Stomach smooth muscle (tissue), 2 donors: ENCODE data around the gene AGAP1.

Experiments
- H3K27ac ChIP-seq: one replicate; pipeline ENCODE4 v1.7.0; 2013; ENCODE audit warnings: mild to moderate bottlenecking, low read length, inconsistent platforms
- H3K27me3 ChIP-seq, 2 donors: one replicate each; pipeline ENCODE4 v1.7.0; 2013; ENCODE audit warnings: low read length in 2 of 2; ENCODE audit not compliant: insufficient read depth in 2 of 2, control insufficient read depth in 1 of 2
- H3K36me3 ChIP-seq, 2 donors: one replicate each; pipeline ENCODE4 v1.7.0; 2013; ENCODE audit warnings: low read length in 2 of 2; ENCODE audit not compliant: control insufficient read depth in 2 of 2, insufficient read depth in 2 of 2
- H3K4me1 ChIP-seq: one replicate; pipeline ENCODE4 v1.7.0; 2013; ENCODE audit warnings: low read length; ENCODE audit not compliant: control insufficient read depth, insufficient read depth
- H3K4me3 ChIP-seq, 2 donors: one replicate each; pipeline ENCODE4 v1.7.0; 2013; ENCODE audit warnings: low read length in 2 of 2
- H3K9ac ChIP-seq, 2 donors: one replicate each; pipeline ENCODE4 v1.7.0; 2013; ENCODE audit warnings: low read length in 2 of 2, mild to moderate bottlenecking in 1 of 2
- H3K9me3 ChIP-seq, 2 donors: one replicate each; pipeline ENCODE4 v1.7.0; 2013; ENCODE audit warnings: low read length in 2 of 2; ENCODE audit not compliant: control insufficient read depth in 2 of 2
- donor health status: healthy.
- donor health status: Pancreatic carcinoma.

AGAP1 gene

GRCh38 chr2:235898766-235899165 is 404.9 kb downstream of the AGAP1 start:
- no peaks in the 10 kb centered on the region for H3K4me1 ChIP-seq
- H3K9ac ChIP-seq = no peak overlapping the region
- H3K27ac ChIP-seq = no peak overlapping the region
- no peak overlapping the region for H3K4me3 ChIP-seq
- H3K27me3 ChIP-seq = no peaks in the 10 kb centered on the region
- no peaks in the 10 kb centered on the region for H3K9me3 ChIP-seq
- peaks cover 13 to 20% of the 10 kb centered on the region in 2 donors for H3K36me3 ChIP-seq

- Histone ChIP-seq H3K27me3 (no peaks in the 10 kb centered on the region), H3K4me1 (no peaks in the 10 kb centered on the region), H3K9me3 (no peaks in the 10 kb centered on the region), H3K9ac (no peak overlapping the region), H3K36me3 (peaks cover 7 to 10% of the 10 kb centered on the region in 2 donors), H3K4me3 (no peak overlapping the region), H3K27ac (no peak overlapping the region)
These were observed 406.8 kb downstream of the AGAP1 start for GRCh38 chr2:235900631-235901030.

DNA sequence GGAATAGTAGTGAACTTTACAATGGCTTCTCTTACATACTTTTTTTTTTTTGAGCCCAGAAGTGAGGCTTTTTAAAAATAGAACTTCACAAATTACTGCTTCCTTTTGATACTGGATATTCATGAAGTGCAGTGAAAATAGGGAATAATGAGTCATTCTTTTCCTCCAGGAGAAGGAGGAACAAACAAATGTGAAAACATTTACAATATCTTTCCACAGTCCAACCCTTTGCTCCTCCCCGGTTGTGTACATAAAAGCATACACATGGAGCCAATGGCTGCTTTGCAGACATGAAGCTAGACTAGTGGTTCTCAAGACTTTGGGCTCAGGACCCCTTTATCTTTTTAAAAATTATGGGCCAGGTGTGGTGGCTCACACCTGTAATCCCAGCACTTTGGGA is 407.4 kb downstream of the AGAP1 start:
- H3K36me3 ChIP-seq = peaks cover 6 to 7% of the 10 kb centered on the region in 2 donors
- H3K27ac ChIP-seq = no peak overlapping the region
- H3K9ac ChIP-seq = no peak overlapping the region
- no peaks in the 10 kb centered on the region for H3K4me1 ChIP-seq
- no peaks in the 10 kb centered on the region for H3K27me3 ChIP-seq
- H3K9me3 ChIP-seq = no peaks in the 10 kb centered on the region
- H3K4me3 ChIP-seq = no peak overlapping the region

DNA sequence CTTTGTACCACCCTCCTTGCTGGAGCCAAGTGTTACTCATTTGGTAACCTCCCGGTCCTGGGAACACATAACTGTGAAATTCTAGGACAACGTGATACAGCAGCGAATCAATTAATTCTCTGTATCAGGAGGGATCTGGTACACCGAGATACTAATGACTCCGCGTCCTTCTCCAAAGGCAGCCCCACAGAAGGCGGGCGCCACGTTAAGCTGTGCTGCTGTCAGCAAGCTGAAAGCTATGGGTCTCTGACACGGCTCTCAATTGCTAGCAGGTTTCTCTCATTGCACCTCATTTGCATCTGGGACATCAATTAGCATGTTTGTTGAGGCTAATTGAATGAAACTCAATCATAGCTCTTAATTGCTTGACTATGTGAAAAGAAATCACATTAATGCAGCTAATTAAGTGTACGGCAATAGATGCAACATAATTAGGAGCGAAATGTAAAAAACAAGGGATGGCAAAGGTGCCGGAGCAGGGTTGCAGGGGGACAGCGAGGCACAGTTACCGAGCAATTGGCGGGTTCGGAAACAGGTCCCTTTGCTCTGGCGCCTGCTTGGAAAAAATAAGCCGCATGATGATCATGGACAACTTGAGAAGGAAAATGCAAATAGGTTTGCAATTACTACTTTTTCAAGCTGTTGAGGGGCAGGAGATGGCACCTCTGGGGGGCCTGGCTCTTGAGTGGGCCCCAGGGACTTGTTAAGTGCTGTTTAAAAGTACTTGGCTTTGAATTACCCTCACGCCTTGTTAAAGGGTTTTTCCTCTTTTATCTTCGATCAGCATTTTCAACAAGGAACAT is 410.1 kb downstream of the AGAP1 start:
- Histone ChIP-seq H3K27me3 (no peaks in the 10 kb centered on the region), H3K9me3 (no peaks in the 10 kb centered on the region), H3K4me1 (no peaks in the 10 kb centered on the region), H3K4me3 (no peak overlapping the region), H3K27ac (no peak overlapping the region), H3K9ac (no peak overlapping the region), H3K36me3 (peaks cover 9 to 11% of the 10 kb centered on the region in 2 donors)

- no peak overlapping the region for H3K4me3 ChIP-seq
- peaks cover 12 to 14% of the 10 kb centered on the region in 2 donors for H3K36me3 ChIP-seq
- H3K9me3 ChIP-seq = no peaks in the 10 kb centered on the region
- H3K4me1 ChIP-seq = no peaks in the 10 kb centered on the region
- H3K27ac ChIP-seq = no peak overlapping the region
- no peak overlapping the region for H3K9ac ChIP-seq
- H3K27me3 ChIP-seq = no peaks in the 10 kb centered on the region
These were observed 410.7 kb downstream of the AGAP1 start for GRCh38 chr2:235904585-235904931.

DNA sequence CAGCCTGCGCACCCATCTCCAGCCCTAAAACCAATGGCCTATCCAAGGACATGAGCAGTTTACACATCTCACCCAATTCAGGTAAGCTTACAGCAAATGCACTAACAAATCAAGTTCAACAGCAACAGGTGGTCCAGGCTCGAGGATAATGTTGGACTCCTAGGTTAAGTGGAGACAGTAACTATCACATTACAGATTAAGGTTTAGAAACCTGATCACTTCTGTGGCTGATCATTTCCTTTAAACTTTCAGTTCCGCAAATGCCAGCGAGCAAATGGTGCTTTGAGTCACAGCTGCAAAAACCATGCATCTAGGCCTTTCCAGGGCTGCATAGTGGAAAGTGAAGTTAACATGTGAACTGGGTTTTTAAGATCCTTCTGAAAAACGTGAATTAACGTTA is 415.0 kb downstream of the AGAP1 start:
- Histone ChIP-seq H3K4me1 (no peaks in the 10 kb centered on the region), H3K9ac (no peak overlapping the region), H3K36me3 (peaks cover 13 to 15% of the 10 kb centered on the region in 2 donors), H3K27me3 (no peaks in the 10 kb centered on the region), H3K27ac (no peak overlapping the region), H3K4me3 (no peak overlapping the region), H3K9me3 (no peaks in the 10 kb centered on the region)

GRCh38 chr2:235909358-235909757 is 415.5 kb downstream of the AGAP1 start:
- Histone ChIP-seq H3K27ac (no peak overlapping the region), H3K9me3 (no peaks in the 10 kb centered on the region), H3K4me3 (no peak overlapping the region)

DNA sequence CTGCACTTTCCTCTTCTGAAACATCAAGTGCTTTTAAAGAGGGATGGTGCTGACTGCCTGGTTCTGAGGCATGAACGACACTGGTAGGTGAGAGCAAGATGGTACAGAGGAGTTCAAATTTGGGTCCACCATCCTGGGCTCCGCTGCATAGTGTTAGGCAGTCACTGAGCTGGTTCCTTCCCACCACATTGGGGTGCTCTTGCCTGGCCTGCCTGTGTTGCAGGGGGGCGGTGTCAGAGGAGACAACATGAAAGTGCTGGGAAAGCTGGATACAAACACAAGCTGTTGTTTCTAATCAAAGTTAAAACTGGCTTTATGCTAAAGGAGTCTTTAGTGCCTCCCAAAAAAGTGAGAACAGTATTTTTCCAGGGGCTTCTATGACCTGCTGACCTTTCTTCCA is 416.2 kb downstream of the AGAP1 start:
- Histone ChIP-seq H3K27me3 (no peaks in the 10 kb centered on the region), H3K9me3 (no peaks in the 10 kb centered on the region), H3K4me3 (no peak overlapping the region), H3K27ac (no peak overlapping the region), H3K9ac (no peak overlapping the region), H3K4me1 (no peaks in the 10 kb centered on the region), H3K36me3 (peaks cover 20 to 23% of the 10 kb centered on the region in 2 donors)

More at GRCh38 chr2:235909358-235909757, 415.5 kb downstream of the AGAP1 start:
- Histone ChIP-seq H3K9ac (no peak overlapping the region), H3K27me3 (no peaks in the 10 kb centered on the region), H3K36me3 (peaks cover 15 to 16% of the 10 kb centered on the region in 2 donors), H3K4me1 (no peaks in the 10 kb centered on the region)

GRCh38 chr2:235911125-235911524 is 417.3 kb downstream of the AGAP1 start:
- Histone ChIP-seq H3K9ac (no peak overlapping the region), H3K4me3 (no peak overlapping the region), H3K36me3 (peaks cover 20 to 29% of the 10 kb centered on the region in 2 donors), H3K9me3 (no peaks in the 10 kb centered on the region), H3K4me1 (no peaks in the 10 kb centered on the region), H3K27ac (no peak overlapping the region), H3K27me3 (no peaks in the 10 kb centered on the region)

GRCh38 chr2:235911633-235912233 is 417.9 kb downstream of the AGAP1 start:
- Histone ChIP-seq H3K9me3 (no peaks in the 10 kb centered on the region), H3K27me3 (no peaks in the 10 kb centered on the region), H3K27ac (no peak overlapping the region), H3K4me1 (no peaks in the 10 kb centered on the region), H3K9ac (no peak overlapping the region), H3K36me3 (peaks cover 20 to 33% of the 10 kb centered on the region in 2 donors), H3K4me3 (no peak overlapping the region)

DNA sequence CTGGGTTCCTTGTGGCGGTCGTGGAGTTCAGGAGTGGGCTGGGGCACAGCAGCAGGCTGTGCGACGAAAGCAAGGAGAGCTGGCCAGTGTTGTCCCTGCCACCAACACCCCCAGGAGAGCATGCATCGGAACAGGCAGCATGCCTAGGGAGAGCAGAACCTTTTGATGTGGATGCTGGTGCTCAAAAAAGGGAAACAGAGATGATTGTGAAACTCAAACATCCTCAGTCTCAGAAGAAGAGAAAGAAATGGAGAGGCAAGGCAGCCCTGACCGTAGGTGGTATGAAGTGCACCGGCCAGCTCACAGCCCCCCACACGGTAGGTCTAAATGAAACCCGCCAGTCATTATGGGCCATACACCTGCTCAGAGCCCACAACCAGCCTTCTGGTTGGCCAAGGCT is 420.9 kb downstream of the AGAP1 start:
- H3K4me1 ChIP-seq = no peaks in the 10 kb centered on the region
- no peak overlapping the region for H3K27ac ChIP-seq
- peaks cover 14 to 33% of the 10 kb centered on the region in 2 donors for H3K36me3 ChIP-seq
- H3K9me3 ChIP-seq = no peaks in the 10 kb centered on the region
- H3K4me3 ChIP-seq = no peak overlapping the region
- no peaks in the 10 kb centered on the region for H3K27me3 ChIP-seq
- no peak overlapping the region for H3K9ac ChIP-seq
